Stimulated activated CD4-positive, alpha-beta T cell treated with anti-CD3 and anti-CD28 coated beads, Interleukin-2, amount 100 ng/mL, for 24 hours (primary cell): ENCODE data around the gene CPNE1.
"Not testable (repeated sequence)": the region's sequence is repeated elsewhere in the genome, so short reads cannot be mapped to it uniquely, and the experiment has no call there.

Experiments used
- DNase-seq, 2 donors: peaks; one replicate each; pipeline ENCODE4 v3.0.0-alpha.2; 2020

Gene CPNE1

DNA sequence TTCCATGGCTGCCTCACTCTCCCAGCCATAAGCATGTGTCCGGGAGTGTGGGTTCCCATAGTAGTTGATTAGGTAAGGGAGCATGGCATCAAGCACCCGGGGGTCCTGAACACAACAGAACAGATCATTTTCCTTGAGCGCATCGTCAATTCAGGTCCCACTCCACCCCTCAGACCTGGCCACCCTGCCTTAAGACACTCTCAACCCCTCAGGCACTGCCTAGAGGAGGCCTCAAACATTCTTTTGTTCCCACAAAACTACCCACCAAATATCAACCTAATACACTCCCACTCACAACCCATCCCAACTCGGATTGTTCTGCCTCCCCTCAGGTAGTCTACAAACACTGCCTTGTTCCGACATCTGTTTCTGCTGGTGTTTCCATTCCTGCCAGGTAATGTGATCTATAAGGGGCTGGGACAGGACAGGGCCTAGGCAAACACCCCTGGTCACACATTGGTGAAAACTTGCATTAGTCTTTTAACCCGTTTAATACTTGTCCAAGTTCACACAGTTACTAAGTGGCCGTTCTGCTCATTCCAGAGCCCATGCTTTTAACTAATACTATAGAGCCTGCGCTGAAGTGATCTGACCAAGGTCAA lies 33.1 kb upstream of the CPNE1 start:
- no peak for DNase-seq

DNA sequence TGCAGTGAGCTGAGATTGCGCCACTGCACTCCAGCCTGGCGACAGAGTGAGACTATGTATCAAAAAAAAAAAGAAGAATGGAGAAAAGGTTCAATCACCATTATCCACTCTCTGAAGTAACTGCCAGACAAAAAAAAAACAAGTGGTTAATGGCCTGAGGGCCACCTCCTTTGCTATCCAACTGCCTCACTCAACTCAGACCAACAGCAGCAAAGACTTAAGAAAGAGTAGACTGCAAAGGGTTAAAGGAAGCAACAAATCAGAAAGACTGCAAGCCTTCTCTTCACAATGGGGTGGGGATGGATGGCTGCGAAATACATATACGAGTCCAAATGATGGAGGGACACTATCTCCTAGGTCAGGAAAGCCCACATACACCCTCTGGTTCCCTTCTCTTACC lies 31.3 kb upstream of the CPNE1 start:
- DNase-seq = no peak

DNA sequence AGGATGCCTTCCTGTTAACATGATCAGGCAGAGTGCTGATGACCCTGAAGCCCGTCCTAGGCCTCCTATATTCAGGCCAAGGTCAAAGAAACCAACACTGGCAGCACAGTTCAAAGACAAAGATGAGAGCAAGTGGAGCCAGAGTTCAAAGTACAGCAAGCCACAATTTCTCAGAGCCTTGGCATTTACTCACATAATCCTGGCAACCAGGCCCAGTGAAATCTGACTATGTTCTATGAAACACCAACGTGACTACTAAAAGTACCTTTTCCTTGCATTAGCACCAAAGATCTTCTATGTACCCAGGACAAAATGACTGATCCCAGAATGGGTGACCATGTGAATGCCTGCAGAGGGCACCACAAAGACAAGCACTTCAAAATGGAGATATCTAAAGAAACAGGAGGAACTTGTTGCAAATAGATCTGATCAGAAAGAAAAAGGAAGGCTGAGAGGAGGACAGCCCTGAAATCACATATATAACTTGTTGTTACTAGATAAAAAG lies 30.6 kb upstream of the CPNE1 start:
- no peak for DNase-seq

DNA sequence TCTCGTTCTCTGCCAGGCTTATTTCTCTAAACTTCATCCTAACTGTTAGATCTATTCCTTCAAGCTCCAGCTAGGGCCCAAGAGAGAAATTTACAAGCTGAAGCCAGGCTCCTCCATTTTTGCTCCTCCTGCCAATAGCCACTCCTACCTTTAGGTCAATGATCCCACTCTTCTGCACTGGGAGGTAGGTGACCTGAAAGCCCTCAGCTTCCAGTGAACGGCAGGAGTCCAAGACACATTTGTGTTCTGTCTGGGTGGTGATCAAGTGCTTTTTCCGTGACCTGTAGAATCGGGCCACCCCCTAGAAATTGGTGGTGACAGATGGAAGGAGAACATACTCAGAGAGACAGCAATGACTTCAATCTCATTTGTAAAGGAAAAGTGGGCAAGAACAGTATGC lies 25.6 kb upstream of the CPNE1 start:
- DNase-seq = no peak

DNA sequence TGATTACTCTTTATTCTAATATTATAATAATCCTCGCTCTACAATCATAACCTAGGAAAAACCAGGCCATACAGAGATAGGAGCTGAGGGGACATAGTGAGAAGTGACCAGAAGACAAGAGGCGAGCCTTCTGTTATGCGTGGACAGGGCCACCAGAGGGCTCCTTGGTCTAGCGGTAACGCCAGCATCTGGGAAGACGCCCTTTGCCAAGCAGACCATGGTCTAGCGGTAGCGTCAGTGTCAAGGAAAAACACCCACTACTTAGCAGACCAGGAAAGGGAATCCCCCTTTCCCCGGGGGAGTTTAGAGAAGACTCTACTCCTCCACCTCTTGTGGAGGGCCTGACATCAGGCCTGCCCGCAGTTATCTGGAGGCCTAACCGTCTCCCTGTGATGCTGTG lies 22.2 kb upstream of the CPNE1 start:
- not testable (repeated sequence) for DNase-seq

DNA sequence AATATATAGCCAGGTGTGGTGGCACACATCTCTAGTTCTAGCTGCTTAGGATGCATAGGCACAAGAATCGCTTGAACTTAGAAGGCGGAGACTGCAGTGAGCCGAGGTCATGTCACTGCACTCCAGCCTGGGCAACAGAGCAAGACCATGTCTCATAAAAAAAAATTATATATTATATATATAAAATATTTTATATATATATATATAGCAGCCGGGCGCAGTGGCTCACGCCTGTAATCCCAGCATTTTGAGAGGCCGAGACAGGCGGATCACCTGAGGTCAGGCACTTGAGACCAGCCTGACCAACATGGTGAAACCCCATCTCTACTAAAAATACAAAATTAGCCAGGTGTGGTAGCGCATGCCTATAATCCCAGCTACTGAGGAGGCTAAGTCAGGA lies 20.7 kb upstream of the CPNE1 start:
- not testable (repeated sequence) for DNase-seq

DNA sequence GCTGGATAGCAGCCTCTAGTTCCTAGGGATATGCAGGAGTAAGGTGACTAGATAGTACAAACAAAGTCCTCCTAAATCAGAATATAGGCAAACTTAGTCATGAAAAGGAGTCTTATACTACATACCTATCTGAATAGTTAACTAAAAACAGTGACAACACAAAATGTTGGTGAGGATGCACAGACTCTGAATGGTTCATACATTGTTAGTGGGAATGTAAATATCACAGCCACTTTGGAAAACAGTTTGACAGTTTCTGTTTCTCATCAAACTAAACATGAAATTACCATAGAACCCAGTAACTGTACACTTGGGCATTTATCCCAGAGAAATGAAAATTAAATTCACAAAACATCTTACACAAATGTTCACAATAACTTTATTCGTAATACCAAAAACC lies 17.3 kb upstream of the CPNE1 start:
- DNase-seq = no peak

DNA sequence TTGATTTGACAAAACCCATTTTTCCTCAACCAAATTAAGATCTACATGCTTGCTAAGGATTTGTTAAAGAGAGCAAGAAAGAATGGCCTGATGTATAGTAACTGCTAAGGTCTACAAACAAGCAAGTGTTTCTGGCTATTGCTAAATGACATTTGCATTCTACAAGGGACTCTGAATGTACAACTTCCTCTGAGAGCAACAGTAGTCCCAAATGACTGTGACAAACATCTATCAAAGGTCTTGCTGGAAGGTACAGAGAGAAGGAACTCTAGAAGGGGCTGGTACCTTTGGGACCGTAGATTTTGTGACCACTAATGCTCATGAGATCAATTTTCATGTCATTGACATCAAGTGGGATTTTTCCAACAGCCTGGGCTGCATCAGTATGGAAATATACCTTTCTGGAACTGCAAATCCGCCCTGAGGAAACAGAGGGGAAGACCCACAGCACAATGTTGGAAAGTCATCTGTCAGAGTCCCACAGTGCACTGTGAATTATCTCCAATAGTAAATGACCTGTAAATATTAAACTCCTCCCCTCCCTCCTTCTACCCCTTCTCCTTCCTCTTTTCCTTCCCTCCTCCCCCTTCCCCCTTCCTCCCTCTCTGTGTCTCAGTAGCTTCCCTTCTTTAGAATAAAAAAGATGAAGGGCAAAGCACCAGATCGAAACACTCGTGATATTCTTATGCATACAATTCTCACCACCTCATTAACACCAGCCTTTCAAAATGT lies 15.9 kb upstream of the CPNE1 start:
- DNase-seq = no peak

DNA sequence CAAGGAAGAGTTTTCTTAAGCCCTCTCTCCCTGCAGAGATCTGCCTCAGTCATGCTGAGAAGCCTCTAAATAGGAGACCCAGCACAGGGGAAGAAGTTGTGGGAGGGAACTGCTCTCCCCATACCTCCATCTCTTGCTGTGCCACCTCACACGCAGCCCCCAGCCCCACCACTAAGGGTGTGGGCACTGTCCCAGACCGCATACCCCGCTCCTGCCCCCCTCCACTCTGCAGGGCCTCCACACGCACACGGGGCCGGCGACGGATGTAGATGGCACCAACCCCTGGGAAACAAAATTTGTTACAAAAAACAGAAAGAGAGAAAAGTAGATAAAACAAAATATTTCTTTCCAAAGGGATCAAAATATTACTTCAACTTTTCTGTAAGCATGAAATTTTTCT lies 10.2 kb upstream of the CPNE1 start:
- no peak for DNase-seq

DNA sequence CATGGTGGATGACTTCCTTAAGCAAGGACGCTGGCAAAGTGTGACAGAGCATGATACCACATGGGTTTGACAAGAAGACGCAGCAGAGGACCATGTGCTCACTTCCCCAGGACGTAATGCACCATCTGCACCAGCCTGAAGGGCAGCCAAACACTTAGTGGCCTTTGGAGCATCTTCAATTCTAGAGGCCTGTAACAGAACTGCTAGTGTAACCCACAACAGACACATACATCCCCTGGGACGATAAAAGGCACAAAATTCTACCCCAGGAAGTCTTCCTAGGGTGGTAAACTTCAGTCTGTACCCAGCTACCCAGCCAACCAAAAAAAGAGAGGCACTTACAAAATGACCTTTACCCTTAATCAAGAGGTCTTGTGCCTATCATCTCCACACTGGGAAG lies 9.2 kb upstream of the CPNE1 start:
- DNase-seq = no peak

DNA sequence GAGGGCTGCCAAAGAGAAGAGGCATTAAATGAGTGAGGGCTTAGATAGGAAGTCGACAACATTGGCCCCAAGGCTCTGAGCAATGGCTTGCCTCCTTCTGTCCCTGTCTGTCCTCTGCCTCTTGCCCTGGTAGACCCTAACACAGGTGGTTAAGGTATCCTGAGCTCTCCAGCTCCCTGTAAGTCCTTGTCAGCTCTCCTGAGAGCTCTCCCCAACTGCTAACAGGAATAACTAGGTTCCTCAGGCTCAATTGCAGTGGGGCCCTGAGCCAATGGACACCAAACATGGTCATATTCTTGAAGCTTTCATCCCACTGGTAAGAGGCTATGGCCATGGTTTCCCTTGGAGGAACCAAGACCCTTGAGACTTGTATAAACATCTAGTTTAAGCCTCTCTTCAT lies 5.0 kb upstream of the CPNE1 start:
- DNase-seq = no peak

DNA sequence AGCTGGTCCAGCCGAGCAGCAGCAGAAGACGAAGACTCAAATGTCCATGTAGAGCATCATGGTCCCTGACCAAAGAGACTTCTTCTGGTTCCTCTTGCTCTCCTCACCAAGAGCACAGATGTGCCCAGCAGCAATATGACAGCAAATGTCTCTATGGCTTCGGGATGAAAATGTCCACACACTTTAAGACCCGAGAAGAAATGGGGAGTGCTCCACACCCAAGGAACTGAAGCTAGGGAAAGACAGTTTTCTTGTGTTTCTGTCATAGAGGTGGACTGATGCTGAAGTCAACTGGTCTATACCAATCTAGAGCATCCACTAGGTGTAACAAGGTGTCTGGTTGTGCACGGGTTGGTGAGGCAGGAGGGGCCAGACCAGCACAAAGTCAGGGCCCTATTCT lies 4.5 kb upstream of the CPNE1 start:
- no peak for DNase-seq

DNA sequence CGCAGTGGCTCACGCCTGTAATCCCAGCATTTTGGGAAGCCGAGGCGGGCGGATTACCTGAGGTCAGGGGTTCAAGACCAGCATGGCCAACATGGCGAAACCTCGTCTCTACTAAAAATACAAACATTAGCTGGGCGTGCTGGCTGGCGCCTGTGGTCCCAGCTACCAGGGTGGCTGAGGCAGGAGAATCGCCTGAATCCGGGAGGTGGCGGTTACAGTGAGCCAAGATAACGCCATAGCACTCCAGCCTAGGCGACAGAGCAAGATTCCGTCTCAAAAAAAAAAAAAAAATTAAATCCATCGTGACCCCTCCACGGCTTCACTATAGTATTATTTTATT lies 1.2 kb upstream of the CPNE1 start:
- no peak for DNase-seq

DNA sequence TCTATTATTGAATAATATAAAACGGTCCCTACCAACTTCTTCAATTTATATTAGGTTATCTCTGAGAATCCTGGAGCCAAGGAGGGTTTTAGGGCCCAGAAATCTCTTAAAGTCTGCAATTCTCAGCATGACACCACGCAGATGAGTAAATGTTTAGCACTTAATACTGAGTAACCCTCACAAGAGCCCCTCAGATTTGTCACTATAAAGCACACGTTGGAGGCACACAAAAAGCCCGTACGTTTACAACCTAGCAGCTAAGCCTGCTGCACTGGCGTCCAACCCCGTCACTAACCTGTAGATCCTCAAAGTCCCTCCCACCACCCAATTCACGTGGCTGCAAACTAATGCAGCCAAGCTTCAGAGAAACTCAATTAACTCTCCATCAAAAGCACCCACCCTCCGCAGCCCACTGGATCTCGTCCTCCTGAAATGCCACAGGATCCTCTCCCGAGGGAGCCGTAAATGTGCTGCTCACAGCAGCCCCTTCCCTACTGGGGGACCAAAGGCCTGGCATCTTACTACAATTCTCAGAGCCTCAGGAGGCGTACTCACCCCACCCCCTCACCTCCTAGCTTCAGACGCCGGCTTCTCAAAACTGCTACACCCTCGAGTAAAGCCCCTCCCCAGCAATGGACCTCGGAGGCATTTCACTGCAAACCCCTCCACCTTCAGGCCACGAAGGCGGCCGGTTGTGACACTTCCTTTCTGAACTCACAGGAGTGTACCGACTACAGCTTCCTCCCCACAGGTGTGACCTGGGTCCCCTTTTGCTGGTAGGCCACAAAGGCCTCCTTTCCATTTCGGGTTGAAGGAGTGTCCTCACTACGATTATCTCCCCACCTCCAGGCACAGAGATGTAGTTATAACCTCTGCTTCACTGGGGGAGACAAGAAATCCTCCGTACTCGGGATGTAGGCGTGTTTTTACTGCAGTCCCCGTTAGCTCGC lies 909 bp downstream of the CPNE1 start:
- peak; percentile 51 to 65 for DNase-seq

DNA sequence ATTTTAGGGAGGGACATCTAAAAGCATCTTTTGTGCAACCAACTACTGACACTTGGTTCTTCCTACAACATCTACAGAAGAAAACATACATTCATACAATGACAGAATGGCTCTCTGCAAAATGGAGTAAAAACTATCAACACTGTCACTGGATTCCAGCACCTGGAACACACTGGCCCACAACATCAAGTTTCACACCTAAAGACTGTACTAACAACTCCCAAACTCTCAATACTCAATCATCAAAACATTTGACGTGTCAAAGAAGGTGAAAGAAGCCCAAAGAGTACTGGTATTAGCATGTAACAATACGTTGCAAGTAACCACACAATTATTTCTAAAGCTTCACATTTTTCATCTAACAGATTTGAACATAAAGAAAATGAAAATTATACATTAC lies 2.1 kb downstream of the CPNE1 start:
- no peak for DNase-seq

DNA sequence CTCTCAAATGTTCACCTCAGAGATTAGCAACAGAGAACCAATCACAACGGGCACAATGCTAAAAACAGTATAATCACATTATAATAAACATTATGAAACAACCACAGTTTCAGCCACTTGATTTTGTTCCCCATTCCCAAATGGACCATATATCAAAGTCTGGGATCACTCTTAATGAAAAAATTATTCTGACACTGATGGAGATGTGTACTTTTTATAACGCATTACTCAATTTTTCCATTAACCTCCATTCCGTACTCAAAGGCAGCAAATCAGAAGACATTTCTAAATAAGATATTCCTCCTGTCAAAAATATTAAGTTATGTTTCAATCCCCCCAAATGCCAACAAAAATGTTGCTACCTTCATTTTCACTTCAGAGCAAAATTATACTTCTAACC lies 2.8 kb downstream of the CPNE1 start:
- DNase-seq = no peak

DNA sequence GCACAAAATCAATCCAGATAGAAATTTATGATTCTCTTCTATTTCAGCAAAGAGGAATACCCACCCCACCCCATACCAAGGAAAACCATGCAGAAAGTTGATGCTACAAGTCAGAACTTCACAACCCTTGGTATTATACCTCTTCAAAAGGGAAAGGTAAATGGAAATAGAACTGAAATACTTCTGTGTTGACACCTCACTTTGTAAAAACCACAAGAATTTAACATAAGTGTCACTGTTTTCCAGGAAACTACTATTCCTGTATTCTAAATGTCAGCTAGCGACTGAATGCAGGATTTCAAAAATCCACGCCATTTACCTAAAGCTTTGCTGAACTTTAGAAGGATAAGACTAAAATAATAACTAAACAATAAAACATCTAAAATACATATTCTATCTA lies 3.6 kb downstream of the CPNE1 start:
- no peak for DNase-seq

DNA sequence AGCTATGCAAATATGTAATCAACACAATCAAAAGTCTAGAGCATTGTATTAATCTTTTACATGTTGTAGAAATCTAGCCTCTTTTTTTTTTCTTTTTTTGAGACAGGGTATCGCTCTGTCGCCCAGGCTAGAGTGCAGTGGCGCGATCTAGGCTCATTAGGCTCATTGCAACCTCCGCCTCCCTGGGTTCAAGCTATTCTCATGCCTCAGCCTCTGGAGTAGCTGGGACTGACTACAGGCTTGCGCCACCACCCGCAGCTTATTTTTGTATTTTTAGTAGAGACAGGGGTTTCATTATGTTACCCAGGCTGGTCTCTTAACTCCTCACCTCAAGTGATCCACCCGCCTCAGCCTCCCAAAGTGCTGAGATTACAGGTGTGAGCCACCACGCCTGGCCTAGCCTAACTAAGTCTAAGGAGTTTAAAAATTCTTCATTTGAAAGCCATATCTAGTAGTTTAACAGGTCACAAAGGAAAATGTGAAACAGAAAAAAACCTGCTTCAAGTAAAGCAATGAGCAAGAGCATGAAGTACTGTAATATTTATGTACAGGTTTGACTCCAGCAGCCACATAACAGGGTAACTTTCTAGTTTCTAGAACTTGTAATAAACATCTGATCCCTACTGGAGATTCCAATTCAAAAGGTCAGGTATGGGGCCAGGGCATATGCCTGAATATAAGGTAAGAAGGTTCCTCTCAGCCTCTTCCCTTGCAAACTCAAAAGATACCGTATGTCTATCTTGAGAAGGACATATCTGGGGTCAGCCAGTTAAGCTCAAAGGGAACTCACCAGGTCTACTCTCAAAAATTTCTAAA lies 4.4 kb downstream of the CPNE1 start:
- peak; percentile 34 to 40 for DNase-seq

DNA sequence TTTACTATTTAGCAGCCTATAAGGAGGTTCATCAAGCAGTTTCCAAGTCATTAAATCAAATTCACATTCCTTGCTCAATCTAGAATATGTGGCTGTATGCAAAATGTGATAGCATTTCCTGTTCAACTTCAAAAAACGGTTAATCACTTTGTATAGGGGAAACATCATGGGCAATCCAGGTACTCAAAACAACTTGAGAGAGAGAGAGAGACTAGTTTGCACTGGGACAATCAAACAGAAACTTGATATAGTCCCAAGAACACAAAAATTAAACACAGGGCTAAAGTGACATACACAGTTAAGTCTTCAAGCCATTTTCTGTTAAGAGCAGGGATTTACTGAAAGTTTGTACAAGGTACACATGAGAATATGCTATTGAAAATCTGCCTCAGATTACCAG lies 7.4 kb downstream of the CPNE1 start:
- no peak for DNase-seq

DNA sequence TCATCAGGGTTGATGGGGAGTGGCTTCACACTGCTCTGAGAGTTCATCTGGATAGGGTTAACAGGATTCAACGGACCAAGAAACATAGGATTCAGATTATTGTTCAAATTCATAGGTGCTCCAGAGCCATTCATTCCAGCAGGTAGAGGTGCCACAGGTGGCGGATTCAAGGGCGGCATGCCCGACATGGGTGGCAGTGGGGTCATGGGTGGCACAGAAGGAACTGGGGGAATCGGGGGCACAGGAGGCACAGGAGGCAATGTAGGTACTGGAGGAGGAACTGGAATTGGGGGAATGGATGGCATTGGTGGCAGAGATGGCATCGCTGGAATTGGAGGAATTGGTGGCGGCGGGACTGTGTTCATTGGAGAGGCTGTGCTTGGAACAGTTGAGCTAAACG lies 10.3 kb downstream of the CPNE1 start:
- DNase-seq = no peak

DNA sequence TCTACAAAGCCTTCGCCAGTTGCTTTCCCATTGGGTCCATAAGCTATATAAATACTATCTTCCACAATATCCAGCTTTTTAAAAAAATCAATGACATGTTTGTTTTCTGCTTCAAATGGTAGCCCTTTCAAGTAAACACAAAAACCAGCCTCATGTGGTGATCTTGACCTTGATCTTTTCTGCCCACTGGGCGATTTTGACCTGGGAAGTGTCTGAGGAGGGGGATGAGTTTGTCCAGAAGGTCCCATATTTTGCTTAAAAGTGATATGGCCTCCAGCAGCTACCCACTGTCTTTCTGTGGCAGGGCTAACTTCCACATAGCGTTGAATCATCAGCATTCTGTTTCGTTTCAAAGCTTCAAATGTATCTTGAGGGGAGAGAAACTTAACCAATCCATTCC lies 10.8 kb downstream of the CPNE1 start:
- no peak for DNase-seq

DNA sequence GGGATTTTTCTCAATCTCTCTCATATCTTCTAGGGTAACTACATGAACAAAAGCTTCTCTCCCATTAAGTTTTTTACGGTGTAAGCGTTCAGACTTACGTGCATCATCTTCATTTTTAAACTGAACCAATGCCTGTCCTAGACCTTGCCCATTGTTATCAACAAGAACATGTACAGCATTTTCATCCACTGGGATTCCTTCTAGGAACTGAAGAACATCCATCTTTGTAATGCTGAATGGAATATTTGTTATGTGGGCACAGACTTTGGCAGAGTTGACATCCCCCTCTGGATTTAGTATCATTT lies 11.3 kb downstream of the CPNE1 start:
- no peak for DNase-seq
